DOHH2 (cell line): ENCODE measurements around the gene AK3.

Experiments
- H3F3A ChIP-seq: fragments of 200-600 bp; sonication (generic), shearing (Covaris generic); 2 replicates; pipeline ENCODE4 v1.6.0; 2016; ENCODE audit warnings: antibody characterized with exemption, mild to moderate bottlenecking; ENCODE audit not compliant: control insufficient read depth, insufficient read depth
- H3K27ac ChIP-seq: fragments of 200-600 bp; sonication (generic); 2 replicates; pipeline ENCODE4 v1.5.1; 2014; ENCODE audit warnings: low read depth, mild to moderate bottlenecking, low read length, moderate library complexity
- H3K27me3 ChIP-seq: fragments of 200-600 bp; sonication (generic); 2 replicates; pipeline ENCODE4 v1.6.1; 2014; ENCODE audit warnings: mild to moderate bottlenecking, low read length, mixed read lengths; ENCODE audit not compliant: control insufficient read depth
- H3K36me3 ChIP-seq: fragments of 200-600 bp; sonication (generic); 2 replicates; pipeline ENCODE4 v1.6.1; 2014; ENCODE audit warnings: mild to moderate bottlenecking, low read length, moderate library complexity, mixed read lengths; ENCODE audit not compliant: control insufficient read depth
- H3K4me1 ChIP-seq: fragments of 200-600 bp; sonication (generic); 2 replicates; pipeline ENCODE4 v1.6.1; 2014; ENCODE audit warnings: mild to moderate bottlenecking, low read length, mixed read lengths; ENCODE audit not compliant: control insufficient read depth
- H3K4me2 ChIP-seq: fragments of 200-600 bp; sonication (generic); 2 replicates; pipeline ENCODE4 v1.6.0; 2014; ENCODE audit warnings: mild to moderate bottlenecking, low read length, moderate library complexity
- H3K4me3 ChIP-seq: fragments of 200-600 bp; sonication (generic); 2 replicates; pipeline ENCODE4 v1.5.1; 2014; ENCODE audit warnings: mild to moderate bottlenecking, low read length, mixed read lengths
- H3K79me2 ChIP-seq: fragments of 200-600 bp; sonication (generic); 2 replicates; pipeline ENCODE4 v1.6.1; 2014; ENCODE audit warnings: mild to moderate bottlenecking, low read length, mixed read lengths; ENCODE audit not compliant: control insufficient read depth
- H3K9me2 ChIP-seq: fragments of 200-600 bp; sonication (generic); replicated peaks from 2 replicates; pipeline ENCODE4 v1.6.1; 2014; ENCODE audit warnings: mild to moderate bottlenecking, low read length, mixed read lengths; ENCODE audit not compliant: control insufficient read depth
- H3K9me3 ChIP-seq: fragments of 200-600 bp; sonication (generic); 2 replicates; pipeline ENCODE4 v1.6.1; 2014; ENCODE audit warnings: antibody characterized with exemption, low read length, mixed read lengths; ENCODE audit not compliant: control insufficient read depth, insufficient read depth
- H4K20me1 ChIP-seq: fragments of 200-600 bp; sonication (generic); 2 replicates; pipeline ENCODE4 v1.6.0; 2014; ENCODE audit warnings: low read depth, mild to moderate bottlenecking, antibody characterized with exemption, low read length, moderate library complexity; ENCODE audit not compliant: control insufficient read depth, insufficient read depth
- CTCF ChIP-seq: fragments of 200-600 bp; sonication (generic); IDR thresholded peaks from one replicate; pipeline ENCODE4 v1.5.1; 2014; ENCODE audit warnings: antibody characterized with exemption, mild to moderate bottlenecking, low read depth, low read length; ENCODE audit not compliant: poor library complexity, severe bottlenecking
- EZH2phosphoT487 ChIP-seq: fragments of 200-600 bp; sonication (generic); IDR thresholded peaks from 2 replicates; pipeline ENCODE4 v1.6.1; 2017; ENCODE audit warnings: borderline replicate concordance, mild to moderate bottlenecking, antibody characterized with exemption, low read length, moderate library complexity, mixed read lengths

The AK3 gene

DNA sequence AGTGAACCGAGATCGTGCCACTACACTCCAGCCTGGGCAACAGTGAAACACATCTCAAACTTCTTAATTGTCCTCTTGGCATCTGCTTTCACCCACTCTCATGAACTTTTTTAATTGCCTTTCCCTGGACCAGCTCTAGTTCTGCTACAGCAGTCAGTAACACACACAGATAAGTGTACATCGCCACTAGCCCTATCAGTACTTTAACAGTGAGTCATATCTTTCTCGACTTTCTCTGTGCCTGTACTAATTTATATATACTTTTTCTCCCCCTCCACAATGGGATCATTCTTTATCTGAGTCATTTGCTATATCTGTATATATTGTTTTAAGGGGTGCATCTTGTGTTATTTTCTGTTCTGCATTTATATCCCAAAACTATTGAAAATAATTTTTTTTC, 54.9 kb downstream of the AK3 start:
- Histone ChIP-seq H3K9me2 (no peaks in the 10 kb centered on the region), H3K79me2 (peaks cover 23% of the 10 kb centered on the region), H3K36me3 (peaks cover 55% of the 10 kb centered on the region), H3K9me3 (no peaks in the 10 kb centered on the region), H3K4me3 (no peak overlapping the region), H3K4me1 (peaks cover 4% of the 10 kb centered on the region), H3K4me2 (no peak overlapping the region), H3F3A (peaks cover 4% of the 10 kb centered on the region; the same call in 1 of the 2 replicates), H3K27me3 (no peaks in the 10 kb centered on the region), H4K20me1 (0 out of 2 replicates have a peak, but pooled peaks cover 3% of the 10 kb centered on the region), H3K27ac (no peak overlapping the region)
- TF ChIP-seq CTCF (no peak), EZH2phosphoT487 (no peak)

DNA sequence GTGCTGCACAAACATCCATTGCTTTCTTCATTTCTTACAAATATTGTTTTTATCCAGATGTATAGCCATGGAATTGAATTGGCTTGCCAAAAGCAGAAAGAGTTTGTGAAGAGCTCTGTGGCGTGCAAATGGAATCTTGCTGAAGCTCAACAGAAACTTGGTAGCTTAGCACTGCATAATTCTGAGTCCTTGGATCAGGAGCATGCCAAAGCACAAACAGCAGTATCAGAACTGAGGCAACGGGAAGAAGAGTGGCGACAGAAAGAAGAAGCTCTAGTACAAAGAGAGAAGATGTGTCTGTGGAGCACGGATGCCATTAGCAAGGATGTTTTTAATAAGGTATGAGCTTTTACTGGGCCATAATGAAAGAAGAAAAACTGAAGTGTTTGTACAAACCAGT, 56.2 kb downstream of the AK3 start:
- H3K79me2 ChIP-seq = peaks cover 36% of the 10 kb centered on the region
- no peak overlapping the region for H3K4me3 ChIP-seq
- 0 out of 2 replicates have a peak, but pooled peaks cover 3% of the 10 kb centered on the region for H4K20me1 ChIP-seq
- H3K27ac ChIP-seq = no peak overlapping the region
- no peaks in the 10 kb centered on the region for H3K9me2 ChIP-seq
- peaks cover 12% of the 10 kb centered on the region for H3K4me1 ChIP-seq
- no peak for TF ChIP-seq CTCF
- TF ChIP-seq EZH2phosphoT487 = no peak
- peaks cover 2% of the 10 kb centered on the region; the same call in 1 of the 2 replicates for H3F3A ChIP-seq
- no peaks in the 10 kb centered on the region for H3K27me3 ChIP-seq
- no peaks in the 10 kb centered on the region for H3K9me3 ChIP-seq
- H3K36me3 ChIP-seq = peaks cover 45% of the 10 kb centered on the region
- no peak overlapping the region for H3K4me2 ChIP-seq

- H3K27me3 ChIP-seq = no peaks in the 10 kb centered on the region
These were observed 60.3 kb downstream of the AK3 start for GRCh38 chr9:4680750-4681149.

More at GRCh38 chr9:4680750-4681149, 60.3 kb downstream of the AK3 start:
- H3K9me3 ChIP-seq = no peaks in the 10 kb centered on the region
- H3K36me3 ChIP-seq = peaks cover 22% of the 10 kb centered on the region
- TF ChIP-seq CTCF = no peak
- H3K4me1 ChIP-seq = peaks cover 19% of the 10 kb centered on the region
- peaks cover 40% of the 10 kb centered on the region for H3K79me2 ChIP-seq
- peak overlapping the region; percentile 72 for H3K4me2 ChIP-seq
- no peaks in the 10 kb centered on the region for H3F3A ChIP-seq
- H4K20me1 ChIP-seq = 0 out of 2 replicates have a peak, but pooled peaks cover 3% of the 10 kb centered on the region
- peak overlapping the region; percentile 96 for H3K4me3 ChIP-seq
- H3K27ac ChIP-seq = no peak overlapping the region
- no peaks in the 10 kb centered on the region for H3K9me2 ChIP-seq
